HEK293 (cell line): Measurements from ENCODE around the gene PCBP3.
A peak's percentile ranks its signal among the peaks of the same experiment; 100 is the strongest.

Experiments used
- BCL11A ChIP-seq: fragments of 450-650 bp; formaldehyde crosslinking; IDR thresholded peaks from 2 replicates; pipeline ENCODE4 v1.5.1; 2016; ENCODE audit warnings: low read depth, missing biosample characterization, missing genetic modification characterization
- CTCF ChIP-seq: fragments of 450-650 bp; formaldehyde crosslinking; IDR thresholded peaks from 2 replicates; pipeline ENCODE4 v1.5.1; 2016; ENCODE audit warnings: missing biosample characterization, missing genetic modification characterization
- EGR2 ChIP-seq: fragments of 450-650 bp; formaldehyde crosslinking; IDR thresholded peaks from 2 replicates; pipeline ENCODE4 v1.5.1; 2016; ENCODE audit warnings: low read depth, missing biosample characterization, missing genetic modification characterization
- GLI4 ChIP-seq: fragments of 450-650 bp; formaldehyde crosslinking; IDR thresholded peaks from 2 replicates; pipeline ENCODE4 v1.5.1; 2016; ENCODE audit warnings: missing biosample characterization, missing genetic modification characterization
- GLIS1 ChIP-seq: fragments of 450-650 bp; formaldehyde crosslinking; IDR thresholded peaks from 2 replicates; pipeline ENCODE4 v1.5.1; 2016; ENCODE audit warnings: missing biosample characterization, missing genetic modification characterization
- INSM2 ChIP-seq: fragments of 450-650 bp; formaldehyde crosslinking; IDR thresholded peaks from 2 replicates; pipeline ENCODE4 v1.5.1; 2016; ENCODE audit warnings: missing biosample characterization, missing genetic modification characterization
- PATZ1 ChIP-seq: fragments of 450-650 bp; formaldehyde crosslinking; IDR thresholded peaks from 2 replicates; pipeline ENCODE4 v1.5.1; 2016; ENCODE audit warnings: missing biosample characterization, missing genetic modification characterization
- SCRT2 ChIP-seq: fragments of 450-650 bp; formaldehyde crosslinking; IDR thresholded peaks from 2 replicates; pipeline ENCODE4 v1.5.1; 2016; ENCODE audit warnings: missing biosample characterization, missing genetic modification characterization
- ZBTB1 ChIP-seq: fragments of 450-650 bp; formaldehyde crosslinking; IDR thresholded peaks from 2 replicates; pipeline ENCODE4 v1.5.1; 2016; ENCODE audit warnings: missing biosample characterization, missing genetic modification characterization
- ZBTB17 ChIP-seq: fragments of 450-650 bp; formaldehyde crosslinking; IDR thresholded peaks from 2 replicates; pipeline ENCODE4 v1.5.1; 2016; ENCODE audit warnings: missing biosample characterization, missing genetic modification characterization
- ZBTB20 ChIP-seq: fragments of 450-650 bp; formaldehyde crosslinking; IDR thresholded peaks from 2 replicates; pipeline ENCODE4 v1.5.1; 2016; ENCODE audit warnings: missing biosample characterization, missing genetic modification characterization
- ZBTB48 ChIP-seq: fragments of 450-650 bp; formaldehyde crosslinking; IDR thresholded peaks from 2 replicates; pipeline ENCODE4 v1.5.1; 2016; ENCODE audit warnings: missing biosample characterization, missing genetic modification characterization
- ZFHX2 ChIP-seq: fragments of 450-650 bp; formaldehyde crosslinking; conservative IDR thresholded peaks from 2 replicates; pipeline ENCODE4 v1.5.1; 2016; ENCODE audit warnings: missing biosample characterization, missing genetic modification characterization
- ZNF132 ChIP-seq: fragments of 450-650 bp; formaldehyde crosslinking; IDR thresholded peaks from 2 replicates; pipeline ENCODE4 v1.5.1; 2017; ENCODE audit warnings: missing biosample characterization, missing genetic modification characterization, borderline replicate concordance
- ZNF140 ChIP-seq: fragments of 450-650 bp; formaldehyde crosslinking; IDR thresholded peaks from 2 replicates; pipeline ENCODE4 v1.5.1; 2016; ENCODE audit warnings: missing biosample characterization, missing genetic modification characterization
- ZNF184 ChIP-seq: fragments of 450-650 bp; IDR thresholded peaks from 2 replicates; pipeline ENCODE4 v1.5.1; 2018; ENCODE audit warnings: missing biosample characterization, mild to moderate bottlenecking, missing genetic modification characterization
- ZNF248 ChIP-seq: fragments of 450-650 bp; formaldehyde crosslinking; IDR thresholded peaks from 2 replicates; pipeline ENCODE4 v1.5.1; 2017; ENCODE audit warnings: missing biosample characterization, missing genetic modification characterization
- ZNF341 ChIP-seq: fragments of 450-650 bp; formaldehyde crosslinking; IDR thresholded peaks from 2 replicates; pipeline ENCODE4; 2016; ENCODE audit warnings: low read depth, missing biosample characterization, missing genetic modification characterization
- ZNF366 ChIP-seq: fragments of 450-650 bp; formaldehyde crosslinking; conservative IDR thresholded peaks from 2 replicates; pipeline ENCODE4 v1.5.1; 2016; ENCODE audit warnings: missing biosample characterization, missing genetic modification characterization
- ZNF394 ChIP-seq: fragments of 450-650 bp; formaldehyde crosslinking; IDR thresholded peaks from 2 replicates; pipeline ENCODE4 v1.5.1; 2016; ENCODE audit warnings: missing biosample characterization, missing genetic modification characterization, mild to moderate bottlenecking, moderate library complexity, borderline replicate concordance
- ZNF398 ChIP-seq: fragments of 450-650 bp; formaldehyde crosslinking; IDR thresholded peaks from 2 replicates; pipeline ENCODE4 v1.5.1; 2017; ENCODE audit warnings: missing biosample characterization, missing genetic modification characterization
- ZNF558 ChIP-seq: fragments of 450-650 bp; formaldehyde crosslinking; IDR thresholded peaks from 2 replicates; pipeline ENCODE4 v1.5.1; 2016; ENCODE audit warnings: missing biosample characterization, missing genetic modification characterization
- ZNF600 ChIP-seq: fragments of 450-650 bp; formaldehyde crosslinking; IDR thresholded peaks from 2 replicates; pipeline ENCODE4 v1.5.1; 2016; ENCODE audit warnings: missing biosample characterization, missing genetic modification characterization
- ZNF624 ChIP-seq: fragments of 450-650 bp; formaldehyde crosslinking; IDR thresholded peaks from 2 replicates; pipeline ENCODE4 v1.5.1; 2017; ENCODE audit warnings: missing biosample characterization, missing genetic modification characterization
- ZNF629 ChIP-seq: fragments of 450-650 bp; formaldehyde crosslinking; IDR thresholded peaks from 2 replicates; pipeline ENCODE4 v1.5.1; 2017; ENCODE audit warnings: missing biosample characterization, missing genetic modification characterization
- ZNF639 ChIP-seq: fragments of 450-650 bp; formaldehyde crosslinking; IDR thresholded peaks from 2 replicates; pipeline ENCODE4 v1.5.1; 2016; ENCODE audit warnings: missing biosample characterization, missing genetic modification characterization
- ZNF692 ChIP-seq: fragments of 450-650 bp; formaldehyde crosslinking; IDR thresholded peaks from 2 replicates; pipeline ENCODE4 v1.5.1; 2016; ENCODE audit warnings: missing biosample characterization, missing genetic modification characterization
- ZNF701 ChIP-seq: fragments of 450-650 bp; formaldehyde crosslinking; IDR thresholded peaks from 2 replicates; pipeline ENCODE4 v1.5.1; 2016; ENCODE audit warnings: missing biosample characterization, missing genetic modification characterization
- ZSCAN18 ChIP-seq: fragments of 450-650 bp; formaldehyde crosslinking; IDR thresholded peaks from 2 replicates; pipeline ENCODE4 v1.5.1; 2016; ENCODE audit warnings: missing biosample characterization, missing genetic modification characterization

The PCBP3 gene

GRCh38 chr21:45747802-45748445 is 104.4 kb downstream of the PCBP3 start (continued):
- TF ChIP-seq ZBTB20 (tag by site-specific recombination) (peak; percentile 24; the same call in 1 of the 2 replicates), GLIS1 (peak; percentile 94), ZNF184 (tag by site-specific recombination) (peak; percentile 19; the same call in 1 of the 2 replicates), ZNF341 (tag by site-specific recombination) (no peak), ZFHX2 (tag by site-specific recombination) (peak; percentile 30; the same call in 1 of the 2 replicates), ZBTB48 (0 out of 2 replicates have a peak, but pooled peaks have one; percentile 26), ZNF701 (no peak), ZNF624 (tag by site-specific recombination) (no peak), GLI4 (no peak), ZNF140 (no peak), ZNF692 (tag by site-specific recombination) (peak; percentile 73), CTCF (tag by site-specific recombination) (no peak), EGR2 (tag by site-specific recombination) (0 out of 2 replicates have a peak, but pooled peaks have one; percentile 8), ZNF600 (peak; percentile 98), ZBTB17 (peak; percentile 97), BCL11A (tag by site-specific recombination) (no peak), ZNF132 (tag by site-specific recombination) (no peak), ZNF248 (no peak), ZNF558 (tag by site-specific recombination) (peak; percentile 53; the same call in 1 of the 2 replicates), INSM2 (tag by site-specific recombination) (peak; percentile 17; the same call in 1 of the 2 replicates), ZNF629 (tag by site-specific recombination) (peak; percentile 77), ZSCAN18 (no peak), ZNF639 (tag by site-specific recombination) (no peak), PATZ1 (tag by site-specific recombination) (peak; percentile 57; the same call in 1 of the 2 replicates), ZNF366 (tag by site-specific recombination) (peak; percentile 94), SCRT2 (tag by site-specific recombination) (peak; percentile 83), ZNF394 (tag by site-specific recombination) (peak; percentile 36; the same call in 1 of the 2 replicates), ZBTB1 (no peak), ZNF398 (tag by site-specific recombination) (peak; percentile 33; the same call in 1 of the 2 replicates)
